GM23338 (cell line): ENCODE results near the gene ABCA13.

Experiments
- CREB1 ChIP-seq: fragments of 250-450 bp; sonication (Bioruptor Pico); IDR thresholded peaks from 2 replicates; pipeline ENCODE4 v1.5.0; 2020; ENCODE audit warnings: low read depth, mild to moderate bottlenecking, moderate library complexity
- CTCF ChIP-seq, 2 experiments: fragments of 200-600 bp in 1 of 2; sonication (generic) in 1 of 2; conservative IDR thresholded peaks; 2 replicates each; pipeline versions ENCODE4 v1.5.1 to v1.6.1; 2016 to 2017; ENCODE audit warnings: antibody characterized with exemption in 2 of 2, low read depth in 2 of 2, mild to moderate bottlenecking in 2 of 2, moderate library complexity in 1 of 2
- EZH2 ChIP-seq: fragments of 200-600 bp; sonication (generic); IDR thresholded peaks from one replicate; pipeline ENCODE4 v1.8.0; 2017; ENCODE audit warnings: antibody characterized with exemption, mild to moderate bottlenecking, low read depth; ENCODE audit not compliant: unreplicated experiment
- EZH2phosphoT487 ChIP-seq: fragments of 200-600 bp; sonication (generic); IDR thresholded peaks from one replicate; pipeline ENCODE4 v1.8.1; 2018; ENCODE audit warnings: antibody characterized with exemption; ENCODE audit not compliant: unreplicated experiment
- JUNB ChIP-seq: IDR thresholded peaks from one replicate; pipeline ENCODE4 v1.6.1; 2016; ENCODE audit warnings: antibody characterized with exemption; ENCODE audit not compliant: unreplicated experiment
- NANOG ChIP-seq: IDR thresholded peaks from 2 replicates; pipeline ENCODE4 v1.6.1; 2016; ENCODE audit warnings: antibody characterized with exemption, borderline replicate concordance
- REST ChIP-seq: IDR thresholded peaks from one replicate; pipeline ENCODE4 v1.6.1; 2018; ENCODE audit warnings: antibody characterized with exemption; ENCODE audit not compliant: unreplicated experiment

GRCh38 chr7:48389977-48390376 is 218.7 kb downstream of the ABCA13 start:
- TF ChIP-seq CTCF (conservative IDR thresholded peaks at IDR 0.05; ENCODE audit: low read depth in 2 of 2) = no peak
- no peak for TF ChIP-seq REST
- TF ChIP-seq JUNB = no peak
- no peak for TF ChIP-seq EZH2phosphoT487
- no peak for TF ChIP-seq EZH2
- TF ChIP-seq NANOG = no peak
- no peak for TF ChIP-seq CREB1 (CRISPR knock-in tag)
